Tibial nerve (tissue), 3 donors: ENCODE measurements around the gene SLIT1.

Experiments used
- EP300 ChIP-seq, 2 donors: sonication (generic); formaldehyde crosslinking; IDR thresholded peaks; one replicate each; pipeline ENCODE4 v1.6.1; 2017; ENCODE audit warnings: antibody characterized with exemption in 2 of 2, mild to moderate bottlenecking in 1 of 2
- POLR2A ChIP-seq, 2 donors: fragments of 450-650 bp; IDR thresholded peaks; one replicate each; pipeline ENCODE4 v1.6.1; 2017; ENCODE audit warnings: antibody characterized with exemption in 2 of 2, mild to moderate bottlenecking in 2 of 2, moderate library complexity in 2 of 2

DNA sequence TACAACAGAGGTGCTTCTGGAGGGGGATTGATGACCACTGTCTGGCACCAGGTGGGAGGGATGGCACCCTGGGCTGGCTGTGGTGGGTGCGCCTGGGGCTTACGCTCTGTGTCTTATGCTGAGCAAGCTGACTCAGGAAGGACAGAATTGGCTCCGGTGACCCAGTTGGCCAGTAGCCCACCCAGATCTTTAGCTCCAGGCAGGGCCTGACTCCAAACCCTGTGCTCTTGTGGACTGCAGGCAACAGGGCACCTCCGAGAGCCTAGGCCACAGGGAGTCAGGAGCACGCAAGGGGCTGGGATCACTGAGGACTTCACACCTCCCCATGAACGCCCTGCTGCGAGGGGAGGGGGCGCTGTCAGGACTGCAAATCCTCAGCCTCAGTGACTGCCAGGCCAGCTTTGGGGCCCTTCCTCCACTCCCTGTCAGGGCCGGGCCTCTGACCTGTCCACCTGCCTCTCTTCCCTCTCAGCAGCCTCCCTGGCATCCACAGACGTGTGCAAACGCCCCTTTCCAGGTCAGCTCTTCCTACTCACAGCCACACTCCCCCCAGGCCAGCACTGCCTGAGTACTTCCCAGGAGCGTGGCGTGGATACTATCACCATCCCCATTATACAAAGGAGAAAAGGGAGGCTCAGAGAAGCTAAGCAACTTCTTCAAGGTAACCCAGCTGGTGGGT lies 118.7 kb downstream of the SLIT1 start:
- TF ChIP-seq POLR2A (IDR thresholded peaks at IDR 0.05) = no peak
- no peak for TF ChIP-seq EP300 (IDR thresholded peaks at IDR 0.05)
